B cell (primary cell): ENCODE measurements around the gene TPBG.

Experiments used
- EZH2 ChIP-seq: IDR thresholded peaks from 2 replicates; pipeline ENCODE4 v1.6.1; 2012; ENCODE audit warnings: borderline replicate concordance, low read depth, mild to moderate bottlenecking, moderate library complexity, low read length; ENCODE audit not compliant: insufficient read depth, poor library complexity, severe bottlenecking
- TF ChIP-seq, protein P1 (sequence below): fragments of 200-600 bp; IDR thresholded peaks from one replicate; pipeline ENCODE4 v1.8.0; 2022; ENCODE audit warnings: antibody characterized with exemption, mild to moderate bottlenecking

DNA sequence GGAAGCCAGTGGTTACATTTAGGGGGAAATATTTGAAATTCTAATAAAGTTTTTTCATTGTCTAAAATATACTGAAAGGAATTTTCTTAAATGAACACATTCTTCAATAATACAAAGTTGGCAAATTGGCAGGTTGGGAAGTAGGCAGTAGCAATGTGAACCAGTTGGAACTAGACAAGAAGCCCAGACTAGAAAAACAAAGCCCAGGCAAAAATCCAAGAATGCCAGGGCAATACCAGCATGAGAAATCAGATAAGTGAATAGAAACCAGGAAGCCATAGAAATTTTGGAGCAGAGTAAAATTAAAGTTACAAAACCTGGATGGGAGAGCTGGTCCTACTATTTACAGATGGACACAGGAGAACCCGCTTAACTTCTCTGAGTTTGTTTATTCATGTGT, 52.2 kb downstream of the TPBG start:
- no peak for TF ChIP-seq EZH2
- TF ChIP-seq, protein P1, sequence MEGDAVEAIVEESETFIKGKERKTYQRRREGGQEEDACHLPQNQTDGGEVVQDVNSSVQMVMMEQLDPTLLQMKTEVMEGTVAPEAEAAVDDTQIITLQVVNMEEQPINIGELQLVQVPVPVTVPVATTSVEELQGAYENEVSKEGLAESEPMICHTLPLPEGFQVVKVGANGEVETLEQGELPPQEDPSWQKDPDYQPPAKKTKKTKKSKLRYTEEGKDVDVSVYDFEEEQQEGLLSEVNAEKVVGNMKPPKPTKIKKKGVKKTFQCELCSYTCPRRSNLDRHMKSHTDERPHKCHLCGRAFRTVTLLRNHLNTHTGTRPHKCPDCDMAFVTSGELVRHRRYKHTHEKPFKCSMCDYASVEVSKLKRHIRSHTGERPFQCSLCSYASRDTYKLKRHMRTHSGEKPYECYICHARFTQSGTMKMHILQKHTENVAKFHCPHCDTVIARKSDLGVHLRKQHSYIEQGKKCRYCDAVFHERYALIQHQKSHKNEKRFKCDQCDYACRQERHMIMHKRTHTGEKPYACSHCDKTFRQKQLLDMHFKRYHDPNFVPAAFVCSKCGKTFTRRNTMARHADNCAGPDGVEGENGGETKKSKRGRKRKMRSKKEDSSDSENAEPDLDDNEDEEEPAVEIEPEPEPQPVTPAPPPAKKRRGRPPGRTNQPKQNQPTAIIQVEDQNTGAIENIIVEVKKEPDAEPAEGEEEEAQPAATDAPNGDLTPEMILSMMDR = no peak
